Measurements from ENCODE around the gene RAD9A.

RAD9A gene

GRCh38 chr11:67445515-67445914, 53.7 kb downstream of the RAD9A start:
- peak overlapping the region; percentile 77 for H3K4me3 Mint-ChIP-seq
- H3K4me1 Mint-ChIP-seq = peaks cover 54% of the 10 kb centered on the region
- no peak for DNase-seq (ENCODE audit: low spot score in 2 of 2)
- no peaks in the 10 kb centered on the region for H3K9me3 Mint-ChIP-seq
- no peaks in the 10 kb centered on the region for H3K27me3 Mint-ChIP-seq
- ATAC-seq (replicated peaks; ENCODE audit: extremely low read depth, poor library complexity, severe bottlenecking) = no peak
- peaks cover 24% of the 10 kb centered on the region for H3K36me3 Mint-ChIP-seq (ENCODE audit: insufficient read depth)
- H3K27ac Mint-ChIP-seq (ENCODE audit: low read depth) = peak overlapping the region; percentile 97
